LNCaP clone FGC (cell line): ENCODE data around the gene USP24.

Source experiments
- DNase-seq: peaks from one replicate; pipeline ENCODE4 v3.0.0-alpha.2; 2011; ENCODE audit warnings: low read depth
- H3K4me3 ChIP-seq: 2 replicates; pipeline ENCODE4 v1.5.1; 2011; ENCODE audit warnings: mild to moderate bottlenecking, low read depth, low read length, control low read depth
- CTCF ChIP-seq: IDR thresholded peaks from 2 replicates; pipeline ENCODE4 v1.5.1; 2012; ENCODE audit warnings: mild to moderate bottlenecking; ENCODE audit not compliant: control insufficient read depth, insufficient read depth; ENCODE audit errors: extremely low read depth

Gene USP24

GRCh38 chr1:55172687-55173086 lies 42.5 kb downstream of the USP24 start:
- TF ChIP-seq CTCF, result no peak
- H3K4me3 ChIP-seq, result no peak overlapping the region
- no peak for DNase-seq

DNA sequence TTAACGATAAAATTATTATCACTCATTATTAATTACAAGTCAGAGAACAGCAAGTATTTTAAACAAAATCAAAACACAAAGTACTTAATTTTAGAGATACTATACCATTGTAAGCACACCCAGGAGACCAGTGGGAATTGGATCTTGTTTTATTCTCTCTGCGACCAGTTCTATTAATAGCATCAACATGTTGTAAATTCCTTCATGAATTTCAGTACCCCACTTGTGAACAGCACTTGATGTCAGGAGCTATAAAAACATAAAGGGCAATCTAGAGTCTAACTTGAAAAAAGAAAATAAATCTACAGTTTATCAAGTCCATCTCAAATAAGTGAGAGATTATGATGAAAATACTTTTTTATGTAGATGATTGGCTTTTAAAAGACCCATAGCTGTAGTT lies 42.9 kb downstream of the USP24 start:
- no peak for TF ChIP-seq CTCF
- no peak for DNase-seq
- no peak overlapping the region for H3K4me3 ChIP-seq

GRCh38 chr1:55171694-55172093 lies 43.5 kb downstream of the USP24 start:
- no peak for DNase-seq
- TF ChIP-seq CTCF, result no peak
- H3K4me3 ChIP-seq, result no peak overlapping the region

DNA sequence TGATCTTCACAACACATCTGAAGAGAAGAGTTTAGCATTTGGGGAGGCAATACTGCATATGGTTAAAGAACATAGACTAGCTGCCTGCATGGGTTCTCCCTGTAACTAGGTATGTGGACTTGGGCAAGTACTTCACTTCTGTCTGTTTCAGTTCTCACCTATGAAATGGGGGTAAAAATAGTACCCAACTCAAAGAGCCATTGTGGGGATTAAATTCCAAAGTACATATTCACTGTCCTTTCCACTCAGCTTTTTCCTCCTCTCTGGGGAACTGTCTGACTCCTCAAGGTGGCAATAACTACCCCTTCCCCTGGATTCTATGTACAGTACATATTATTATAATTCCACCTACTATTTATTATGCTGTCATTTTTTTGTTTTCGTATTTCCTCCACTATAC lies 44.7 kb downstream of the USP24 start:
- no peak overlapping the region for H3K4me3 ChIP-seq
- TF ChIP-seq CTCF, result no peak
- no peak for DNase-seq

DNA sequence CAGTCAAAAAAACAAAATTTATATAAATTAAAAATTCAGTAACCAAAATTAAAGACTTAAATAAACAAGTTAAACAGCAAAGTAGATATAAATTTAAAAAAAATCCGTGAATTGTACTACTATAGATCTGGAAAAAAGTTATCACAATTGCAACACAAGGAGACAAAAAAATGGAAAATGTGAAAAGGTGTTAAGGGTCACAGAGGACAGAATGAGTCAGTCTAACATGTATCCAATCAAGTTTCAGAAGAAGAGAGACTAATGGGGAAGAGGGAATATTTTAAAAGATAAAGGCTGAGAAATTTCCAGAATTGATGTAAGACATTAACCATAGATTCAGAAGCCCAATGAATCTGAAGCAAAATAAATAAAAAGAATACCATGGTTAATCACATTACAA lies 46.0 kb downstream of the USP24 start:
- no peak for TF ChIP-seq CTCF
- DNase-seq, result no peak
- H3K4me3 ChIP-seq, result no peak overlapping the region

- TF ChIP-seq CTCF, result no peak
- no peak for DNase-seq
- H3K4me3 ChIP-seq, result no peak overlapping the region
These were observed 46.8 kb downstream of the USP24 start for GRCh38 chr1:55168353-55168752.

- TF ChIP-seq CTCF, result no peak
- H3K4me3 ChIP-seq, result no peak overlapping the region
- DNase-seq, result no peak
These were observed 47.8 kb downstream of the USP24 start for GRCh38 chr1:55167224-55167871.
